H9 (cell line): Measurements from ENCODE around the gene MYT1. TPM values are rescaled to one million over a fixed set of nuclear protein-coding genes. Genes with fewer than 3 reads are reported as not detected.
"Not testable (repeated sequence)": the region's sequence is repeated elsewhere in the genome, so short reads cannot be mapped to it uniquely, and the experiment has no call there.

Source experiments
- DNase-seq: peaks from one replicate; pipeline ENCODE4 v3.0.0-alpha.2; 2017
- H2AFZ ChIP-seq: one replicate; pipeline ENCODE4 v1.6.1; 2013; ENCODE audit warnings: mild to moderate bottlenecking, low read length, control low read depth, moderate library complexity
- H2AK5ac ChIP-seq: 2 replicates; pipeline ENCODE4 v1.6.1; 2013; ENCODE audit warnings: low read length, control low read depth, mixed read lengths; ENCODE audit not compliant: insufficient read length
- H2BK120ac ChIP-seq: one replicate; pipeline ENCODE4 v1.6.1; 2013; ENCODE audit warnings: low read depth, mild to moderate bottlenecking, low read length, control low read depth, inconsistent platforms; ENCODE audit not compliant: poor library complexity, severe bottlenecking
- H2BK12ac ChIP-seq: 2 replicates; pipeline ENCODE4 v1.6.1; 2013; ENCODE audit warnings: low read length, control low read depth, mixed read lengths, low read depth; ENCODE audit not compliant: insufficient read length
- H2BK15ac ChIP-seq: 2 replicates; pipeline ENCODE4 v1.6.1; 2013; ENCODE audit warnings: low read depth, low read length, control low read depth
- H2BK20ac ChIP-seq: one replicate; pipeline ENCODE4 v1.6.1; 2013; ENCODE audit warnings: low read depth, mild to moderate bottlenecking, low read length, control low read depth, inconsistent platforms; ENCODE audit not compliant: poor library complexity, severe bottlenecking
- H2BK5ac ChIP-seq: 2 replicates; pipeline ENCODE4 v1.6.1; 2013; ENCODE audit warnings: low read length, control low read depth, mixed read lengths; ENCODE audit not compliant: insufficient read length
- H3K14ac ChIP-seq: 2 replicates; pipeline ENCODE4 v1.6.1; 2013; ENCODE audit warnings: low read length, control low read depth; ENCODE audit not compliant: insufficient read depth
- H3K18ac ChIP-seq: 2 replicates; pipeline ENCODE4 v1.6.1; 2013; ENCODE audit warnings: low read depth, mild to moderate bottlenecking, mixed read lengths, low read length, control low read depth; ENCODE audit not compliant: insufficient read length
- H3K23ac ChIP-seq: 2 replicates; pipeline ENCODE4 v1.6.1; 2013; ENCODE audit warnings: low read length, control low read depth, mixed read lengths, low read depth; ENCODE audit not compliant: insufficient read length
- H3K23me2 ChIP-seq: 2 replicates; pipeline ENCODE4 v1.6.1; 2013; ENCODE audit warnings: low read depth, mild to moderate bottlenecking, mixed read lengths, low read length, control low read depth; ENCODE audit not compliant: insufficient read length, poor library complexity, severe bottlenecking
- H3K27ac ChIP-seq: 2 replicates; pipeline ENCODE4 v1.5.1; 2013; ENCODE audit warnings: low read length, control low read depth, mixed read lengths, low read depth; ENCODE audit not compliant: insufficient read length
- H3K27me3 ChIP-seq: 2 replicates; pipeline ENCODE4 v1.6.1; 2013; ENCODE audit warnings: low read length, control low read depth, inconsistent platforms; ENCODE audit not compliant: insufficient read depth
- H3K4ac ChIP-seq: 2 replicates; pipeline ENCODE4 v1.6.1; 2013; ENCODE audit warnings: low read depth, mild to moderate bottlenecking, control low read depth, inconsistent platforms, low read length, moderate library complexity
- H3K4me1 ChIP-seq: 2 replicates; pipeline ENCODE4 v1.6.1; 2013; ENCODE audit warnings: low read length, control low read depth, inconsistent platforms; ENCODE audit not compliant: insufficient read depth
- H3K4me2 ChIP-seq: 2 replicates; pipeline ENCODE4 v1.6.1; 2013; ENCODE audit warnings: low read length, control low read depth, mixed read lengths; ENCODE audit not compliant: insufficient read length, insufficient read depth
- H3K56ac ChIP-seq: 2 replicates; pipeline ENCODE4 v1.6.1; 2013; ENCODE audit warnings: low read depth, mild to moderate bottlenecking, mixed read lengths, low read length, control low read depth; ENCODE audit not compliant: insufficient read length
- H3K79me1 ChIP-seq: 2 replicates; pipeline ENCODE4 v1.6.1; 2013; ENCODE audit warnings: low read depth, mild to moderate bottlenecking, moderate library complexity, low read length, control low read depth, inconsistent platforms; ENCODE audit not compliant: insufficient read depth, poor library complexity, severe bottlenecking
- H3K79me2 ChIP-seq: 2 replicates; pipeline ENCODE4 v1.6.1; 2013; ENCODE audit warnings: low read length, control low read depth, inconsistent platforms; ENCODE audit not compliant: insufficient read depth
- H3K9ac ChIP-seq: 2 replicates; pipeline ENCODE4 v1.6.1; 2013; ENCODE audit warnings: low read length, control low read depth, mixed read lengths; ENCODE audit not compliant: insufficient read length; ENCODE audit errors: extremely low read depth
- H3K9me3 ChIP-seq: one replicate; pipeline ENCODE4 v1.6.1; 2013; ENCODE audit warnings: low read depth, low read length, inconsistent platforms; ENCODE audit not compliant: control insufficient read depth
- H3T11ph ChIP-seq: one replicate; pipeline ENCODE4 v1.6.1; 2013; ENCODE audit warnings: mild to moderate bottlenecking, low read length, control low read depth, inconsistent platforms
- H4K20me1 ChIP-seq: one replicate; pipeline ENCODE4 v1.6.1; 2013; ENCODE audit not compliant: control insufficient read depth, insufficient read length, insufficient read depth
- H4K5ac ChIP-seq: 2 replicates; pipeline ENCODE4 v1.6.1; 2013; ENCODE audit warnings: low read depth, mild to moderate bottlenecking, mixed read lengths, low read length, control low read depth; ENCODE audit not compliant: insufficient read length
- H4K8ac ChIP-seq: replicated peaks from 2 replicates; pipeline ENCODE4 v1.6.1; 2013; ENCODE audit warnings: low read length, control low read depth, mixed read lengths, low read depth; ENCODE audit not compliant: insufficient read length
- H4K91ac ChIP-seq: 2 replicates; pipeline ENCODE4 v1.6.1; 2013; ENCODE audit warnings: low read depth, mild to moderate bottlenecking, moderate library complexity, mixed read lengths, low read length, control low read depth; ENCODE audit not compliant: insufficient read length
- H3K27ac Mint-ChIP-seq, 3 experiments: 2 replicates in 2 of 3; 3 replicates in 1 of 3; pipeline ENCODE4 v1.8.0; 2020 to 2021; ENCODE audit warnings: mixed read lengths in 3 of 3, mild to moderate bottlenecking in 1 of 3, moderate library complexity in 1 of 3
- H3K27me3 Mint-ChIP-seq: 2 replicates; pipeline ENCODE4 v1.8.0; 2021; ENCODE audit warnings: low read depth, mild to moderate bottlenecking, moderate library complexity, mixed read lengths
- H3K36me3 Mint-ChIP-seq, 3 experiments: 2 replicates in 2 of 3; 3 replicates in 1 of 3; pipeline ENCODE4 v1.8.0; 2020 to 2021; ENCODE audit warnings: low read depth in 3 of 3, mixed read lengths in 3 of 3; ENCODE audit not compliant: insufficient read depth in 1 of 3
- H3K4me1 Mint-ChIP-seq, 2 experiments: 2 replicates each; pipeline ENCODE4 v1.8.0; 2020; ENCODE audit warnings: mixed read lengths in 2 of 2
- H3K4me3 Mint-ChIP-seq, 2 experiments: 2 replicates in 1 of 2; 3 replicates in 1 of 2; pipeline ENCODE4 v1.8.0; 2020 to 2021; ENCODE audit warnings: mild to moderate bottlenecking in 2 of 2, mixed read lengths in 2 of 2, moderate library complexity in 1 of 2
- H3K9me3 Mint-ChIP-seq, 2 experiments: 2 replicates in 1 of 2; 3 replicates in 1 of 2; pipeline ENCODE4 v1.8.0; 2020; ENCODE audit warnings: mild to moderate bottlenecking in 2 of 2, mixed read lengths in 2 of 2, moderate library complexity in 1 of 2
- WGBS: extraction: QIAGEN DNeasy Blood & Tissue Kit; methylation state at CpG from one replicate; pipeline ENCODE4 v1.1.7; 2013; ENCODE audit warnings: missing lambda C conversion rate, low lambda C conversion rate, mixed read lengths; ENCODE audit not compliant: insufficient read length; ENCODE audit errors: extremely low coverage; 5-methylcytosine and 5-hydroxymethylcytosine counted together
- total RNA-seq: library from RNA; stranded (reverse); gene quantifications from 2 replicates; pipeline ENCODE4 v1.2.1, GENCODE V29; 2021
- TF ChIP-seq, protein P1 (sequence below): fragments of 200-600 bp; sonication (generic); conservative IDR thresholded peaks from 3 replicates; pipeline ENCODE4 v1.8.0; 2021; ENCODE audit warnings: antibody characterized with exemption, mild to moderate bottlenecking

MYT1 gene
- total RNA-seq, 1 experiment from 2014 or later = 0.79 TPM

DNA sequence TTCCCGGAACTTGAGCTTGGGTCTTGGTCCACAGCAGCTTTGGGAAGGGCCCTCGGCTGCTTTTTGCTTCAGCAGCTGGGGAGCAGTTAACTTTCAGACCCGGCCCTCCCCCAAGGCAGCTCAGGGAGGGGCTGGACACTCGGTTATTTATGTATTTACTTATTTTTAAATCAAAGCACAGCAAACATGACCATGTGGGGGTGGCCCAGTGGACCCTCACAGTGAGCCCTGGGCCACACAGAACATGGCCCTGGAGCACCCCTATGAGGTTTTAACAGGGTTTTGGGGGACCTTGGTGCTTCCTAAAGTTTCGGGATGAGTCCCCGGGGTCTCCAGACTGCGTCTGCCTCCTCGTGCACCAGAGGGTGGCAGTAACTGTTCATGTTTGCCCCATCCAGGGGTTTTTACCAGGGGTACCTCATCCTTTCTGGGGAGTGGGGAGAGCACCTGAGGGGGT lies 30.3 kb upstream of the MYT1 start:
- Histone ChIP-seq H2BK12ac (no peak overlapping the region), H3K27me3 (no peaks in the 10 kb centered on the region), H3K79me1 (no peaks in the 10 kb centered on the region), H2BK5ac (no peak overlapping the region), H4K8ac (no peak overlapping the region), H2BK120ac (peak overlapping the region; percentile 44), H2AFZ (no peak overlapping the region), H3K4me2 (no peak overlapping the region), H4K5ac (no peak overlapping the region), H3K9me3 (no peaks in the 10 kb centered on the region), H3T11ph (no peak overlapping the region), H3K9ac (no peak overlapping the region), H3K79me2 (no peaks in the 10 kb centered on the region), H3K14ac (no peak overlapping the region), H3K56ac (no peak overlapping the region), H3K23me2 (no peaks in the 10 kb centered on the region), H2BK20ac (no peak overlapping the region), H3K4ac (no peak overlapping the region), H3K4me1 (no peaks in the 10 kb centered on the region), H4K20me1 (no peaks in the 10 kb centered on the region), H3K18ac (no peak overlapping the region), H4K91ac (no peak overlapping the region), H2AK5ac (no peak overlapping the region), H3K27ac (no peak overlapping the region), H2BK15ac (no peak overlapping the region), H3K23ac (no peak overlapping the region)
- WGBS = no CpG with 5 or more reads among the region's 8 CpGs
- no peak for DNase-seq
- TF ChIP-seq, protein P1, sequence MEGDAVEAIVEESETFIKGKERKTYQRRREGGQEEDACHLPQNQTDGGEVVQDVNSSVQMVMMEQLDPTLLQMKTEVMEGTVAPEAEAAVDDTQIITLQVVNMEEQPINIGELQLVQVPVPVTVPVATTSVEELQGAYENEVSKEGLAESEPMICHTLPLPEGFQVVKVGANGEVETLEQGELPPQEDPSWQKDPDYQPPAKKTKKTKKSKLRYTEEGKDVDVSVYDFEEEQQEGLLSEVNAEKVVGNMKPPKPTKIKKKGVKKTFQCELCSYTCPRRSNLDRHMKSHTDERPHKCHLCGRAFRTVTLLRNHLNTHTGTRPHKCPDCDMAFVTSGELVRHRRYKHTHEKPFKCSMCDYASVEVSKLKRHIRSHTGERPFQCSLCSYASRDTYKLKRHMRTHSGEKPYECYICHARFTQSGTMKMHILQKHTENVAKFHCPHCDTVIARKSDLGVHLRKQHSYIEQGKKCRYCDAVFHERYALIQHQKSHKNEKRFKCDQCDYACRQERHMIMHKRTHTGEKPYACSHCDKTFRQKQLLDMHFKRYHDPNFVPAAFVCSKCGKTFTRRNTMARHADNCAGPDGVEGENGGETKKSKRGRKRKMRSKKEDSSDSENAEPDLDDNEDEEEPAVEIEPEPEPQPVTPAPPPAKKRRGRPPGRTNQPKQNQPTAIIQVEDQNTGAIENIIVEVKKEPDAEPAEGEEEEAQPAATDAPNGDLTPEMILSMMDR = peak; percentile 69
- no peak overlapping the region for H3K4me3 Mint-ChIP-seq
- H3K36me3 Mint-ChIP-seq = no peaks in the 10 kb centered on the region; a peak in 1 of 7 replicates
- peaks cover 0 to 3% of the 10 kb centered on the region in 2 experiments; a peak in 2 of 5 replicates for H3K9me3 Mint-ChIP-seq
- no peak overlapping the region for H3K27ac Mint-ChIP-seq
- peaks cover 0 to 3% of the 10 kb centered on the region in 2 experiments; a peak in 1 of 4 replicates for H3K4me1 Mint-ChIP-seq
- peaks cover 11% of the 10 kb centered on the region for H3K27me3 Mint-ChIP-seq

- H3K4me3 Mint-ChIP-seq, H3K18ac ChIP-seq, H3K27me3 Mint-ChIP-seq, H3K4ac ChIP-seq, H2AFZ ChIP-seq, H3T11ph ChIP-seq, H4K20me1 ChIP-seq, H3K79me2 ChIP-seq, H3K79me1 ChIP-seq, H3K56ac ChIP-seq, H3K14ac ChIP-seq, H3K9ac ChIP-seq, H2AK5ac ChIP-seq, H4K5ac ChIP-seq, H2BK20ac ChIP-seq, H4K8ac ChIP-seq, H3K36me3 Mint-ChIP-seq, H3K23ac ChIP-seq, H3K27me3 ChIP-seq, H3K23me2 ChIP-seq, H4K91ac ChIP-seq, H3K4me1 ChIP-seq, H2BK5ac ChIP-seq, H2BK12ac ChIP-seq, H3K27ac ChIP-seq, H3K9me3 Mint-ChIP-seq, H2BK15ac ChIP-seq, H3K4me2 ChIP-seq, H3K27ac Mint-ChIP-seq, H2BK120ac ChIP-seq, H3K9me3 ChIP-seq, DNase-seq: not testable (repeated sequence)
- WGBS = no CpG with 5 or more reads among the region's 20 CpGs
- peaks cover 0 to 11% of the 10 kb centered on the region in 2 experiments; a peak in 3 of 4 replicates for H3K4me1 Mint-ChIP-seq
These were observed 29.5 kb upstream of the MYT1 start for GRCh38 chr20:64134744-64135143.
